ENCODE measurements around the gene HAPLN1.

HAPLN1 gene

DNA sequence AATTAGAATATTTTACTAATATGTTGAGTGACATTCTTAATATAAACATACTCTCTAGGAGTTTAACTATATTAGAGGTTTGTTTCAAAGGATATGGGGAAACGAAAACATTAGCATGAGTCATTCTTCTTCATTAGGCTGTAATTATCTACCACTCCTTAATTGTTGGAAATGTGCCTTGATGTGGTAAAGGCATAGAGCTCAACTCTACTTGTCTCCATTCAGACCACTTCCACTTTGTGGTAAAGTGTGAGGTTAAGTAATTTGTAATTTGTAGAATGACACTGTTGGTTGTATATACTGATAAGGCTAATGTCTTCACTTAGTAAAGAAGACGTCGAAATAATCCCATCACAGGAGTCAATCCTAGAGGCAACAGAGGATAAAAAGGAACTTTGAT lies 58.1 kb downstream of the HAPLN1 start:
- Histone ChIP-seq H3K9ac (ENCODE audit: low read depth, low read length) (no peak overlapping the region), H3K9me3 (ENCODE audit: insufficient read depth, low read length, severe bottlenecking) (no peaks in the 10 kb centered on the region), H3K36me3 (ENCODE audit: insufficient read depth, low read length) (no peaks in the 10 kb centered on the region), H3K4me1 (ENCODE audit: insufficient read depth, low read length) (no peaks in the 10 kb centered on the region), H3K27me3 (ENCODE audit: insufficient read depth, low read length, poor library complexity) (peaks cover 7% of the 10 kb centered on the region), H2AFZ (ENCODE audit: low read depth, low read length) (no peak overlapping the region), H3K27ac (ENCODE audit: low read length) (no peak overlapping the region), H3K79me2 (ENCODE audit: insufficient read depth, low read length) (no peaks in the 10 kb centered on the region), H3K4me2 (ENCODE audit: insufficient read depth, low read length) (no peak overlapping the region), H3K4me3 (ENCODE audit: low read depth in 1 of 2, low read length in 2 of 2) (no peak overlapping the region), H4K20me1 (ENCODE audit: insufficient read depth, low read length) (no peaks in the 10 kb centered on the region)
- TF ChIP-seq, protein P1, sequence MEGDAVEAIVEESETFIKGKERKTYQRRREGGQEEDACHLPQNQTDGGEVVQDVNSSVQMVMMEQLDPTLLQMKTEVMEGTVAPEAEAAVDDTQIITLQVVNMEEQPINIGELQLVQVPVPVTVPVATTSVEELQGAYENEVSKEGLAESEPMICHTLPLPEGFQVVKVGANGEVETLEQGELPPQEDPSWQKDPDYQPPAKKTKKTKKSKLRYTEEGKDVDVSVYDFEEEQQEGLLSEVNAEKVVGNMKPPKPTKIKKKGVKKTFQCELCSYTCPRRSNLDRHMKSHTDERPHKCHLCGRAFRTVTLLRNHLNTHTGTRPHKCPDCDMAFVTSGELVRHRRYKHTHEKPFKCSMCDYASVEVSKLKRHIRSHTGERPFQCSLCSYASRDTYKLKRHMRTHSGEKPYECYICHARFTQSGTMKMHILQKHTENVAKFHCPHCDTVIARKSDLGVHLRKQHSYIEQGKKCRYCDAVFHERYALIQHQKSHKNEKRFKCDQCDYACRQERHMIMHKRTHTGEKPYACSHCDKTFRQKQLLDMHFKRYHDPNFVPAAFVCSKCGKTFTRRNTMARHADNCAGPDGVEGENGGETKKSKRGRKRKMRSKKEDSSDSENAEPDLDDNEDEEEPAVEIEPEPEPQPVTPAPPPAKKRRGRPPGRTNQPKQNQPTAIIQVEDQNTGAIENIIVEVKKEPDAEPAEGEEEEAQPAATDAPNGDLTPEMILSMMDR (IDR thresholded peaks at IDR 0.05; ENCODE audit: borderline replicate concordance, extremely low read depth, low read length, poor library complexity, severe bottlenecking): no peak
- TF ChIP-seq EZH2 (IDR thresholded peaks at IDR 0.05; ENCODE audit: borderline replicate concordance, low read depth, low read length, severe bottlenecking): no peak
- DNase-seq (no peak), ATAC-seq (ENCODE audit: insufficient read depth, low read depth) (peak; percentile 89)

GRCh38 chr5:83657807-83658525 lies 62.7 kb downstream of the HAPLN1 start:
- H3K27me3 ChIP-seq (ENCODE audit: insufficient read depth, low read length, poor library complexity): peaks cover 3% of the 10 kb centered on the region
- H2AFZ ChIP-seq (ENCODE audit: low read depth, low read length): no peak overlapping the region
- no peaks in the 10 kb centered on the region for H3K79me2 ChIP-seq (ENCODE audit: insufficient read depth, low read length)
- no peaks in the 10 kb centered on the region for H3K9me3 ChIP-seq (ENCODE audit: insufficient read depth, low read length, severe bottlenecking)
- H4K20me1 ChIP-seq (ENCODE audit: insufficient read depth, low read length): no peaks in the 10 kb centered on the region
- ATAC-seq (ENCODE audit: insufficient read depth, low read depth) (no peak), DNase-seq (no peak)
- no peak overlapping the region for H3K9ac ChIP-seq (ENCODE audit: low read depth, low read length)
- H3K4me2 ChIP-seq (ENCODE audit: insufficient read depth, low read length): no peak overlapping the region
- no peaks in the 10 kb centered on the region for H3K36me3 ChIP-seq (ENCODE audit: insufficient read depth, low read length)
- TF ChIP-seq, protein P1 (IDR thresholded peaks at IDR 0.05; ENCODE audit: borderline replicate concordance, extremely low read depth, low read length, poor library complexity, severe bottlenecking): no peak
- TF ChIP-seq EZH2 (IDR thresholded peaks at IDR 0.05; ENCODE audit: borderline replicate concordance, low read depth, low read length, severe bottlenecking): no peak
- H3K4me1 ChIP-seq (ENCODE audit: insufficient read depth, low read length): no peaks in the 10 kb centered on the region
- no peak overlapping the region for H3K27ac ChIP-seq (ENCODE audit: low read length)
- H3K4me3 ChIP-seq (ENCODE audit: low read depth in 1 of 2, low read length in 2 of 2): no peak overlapping the region

GRCh38 chr5:83654427-83654994 lies 66.1 kb downstream of the HAPLN1 start:
- H3K4me2 ChIP-seq (ENCODE audit: insufficient read depth, low read length): no peak overlapping the region
- H3K4me3 ChIP-seq (ENCODE audit: low read depth in 1 of 2, low read length in 2 of 2): no peak overlapping the region
- ATAC-seq (ENCODE audit: insufficient read depth, low read depth): no peak

More at GRCh38 chr5:83654427-83654994, 66.1 kb downstream of the HAPLN1 start:
- DNase-seq: no peak
- Histone ChIP-seq H3K27ac (ENCODE audit: low read length) (no peak overlapping the region), H3K9me3 (ENCODE audit: insufficient read depth, low read length, severe bottlenecking) (no peaks in the 10 kb centered on the region), H4K20me1 (ENCODE audit: insufficient read depth, low read length) (no peaks in the 10 kb centered on the region), H3K4me1 (ENCODE audit: insufficient read depth, low read length) (no peaks in the 10 kb centered on the region), H3K79me2 (ENCODE audit: insufficient read depth, low read length) (no peaks in the 10 kb centered on the region), H3K9ac (ENCODE audit: low read depth, low read length) (no peak overlapping the region), H3K36me3 (ENCODE audit: insufficient read depth, low read length) (no peaks in the 10 kb centered on the region), H3K27me3 (ENCODE audit: insufficient read depth, low read length, poor library complexity) (peaks cover 3% of the 10 kb centered on the region), H2AFZ (ENCODE audit: low read depth, low read length) (no peak overlapping the region)
- TF ChIP-seq EZH2 (IDR thresholded peaks at IDR 0.05; ENCODE audit: borderline replicate concordance, low read depth, low read length, severe bottlenecking): no peak
- TF ChIP-seq, protein P1 (IDR thresholded peaks at IDR 0.05; ENCODE audit: borderline replicate concordance, extremely low read depth, low read length, poor library complexity, severe bottlenecking): no peak
